Measurements from ENCODE around the gene DOK3.

GRCh38 chr5:177487975-177488374, 21.7 kb downstream of the DOK3 start:
- TF ChIP-seq POLR2A (IDR thresholded peaks at IDR 0.05; ENCODE audit: low read length) (no peak), GATA1 (IDR thresholded peaks at IDR 0.05; ENCODE audit: low read depth, low read length) (no peak)

Data from erythroblast (primary cell).